ENCODE measurements around the gene CPPED1.

- no peak for TF ChIP-seq POLR2A (IDR thresholded peaks at IDR 0.05)
- TF ChIP-seq, protein P1, sequence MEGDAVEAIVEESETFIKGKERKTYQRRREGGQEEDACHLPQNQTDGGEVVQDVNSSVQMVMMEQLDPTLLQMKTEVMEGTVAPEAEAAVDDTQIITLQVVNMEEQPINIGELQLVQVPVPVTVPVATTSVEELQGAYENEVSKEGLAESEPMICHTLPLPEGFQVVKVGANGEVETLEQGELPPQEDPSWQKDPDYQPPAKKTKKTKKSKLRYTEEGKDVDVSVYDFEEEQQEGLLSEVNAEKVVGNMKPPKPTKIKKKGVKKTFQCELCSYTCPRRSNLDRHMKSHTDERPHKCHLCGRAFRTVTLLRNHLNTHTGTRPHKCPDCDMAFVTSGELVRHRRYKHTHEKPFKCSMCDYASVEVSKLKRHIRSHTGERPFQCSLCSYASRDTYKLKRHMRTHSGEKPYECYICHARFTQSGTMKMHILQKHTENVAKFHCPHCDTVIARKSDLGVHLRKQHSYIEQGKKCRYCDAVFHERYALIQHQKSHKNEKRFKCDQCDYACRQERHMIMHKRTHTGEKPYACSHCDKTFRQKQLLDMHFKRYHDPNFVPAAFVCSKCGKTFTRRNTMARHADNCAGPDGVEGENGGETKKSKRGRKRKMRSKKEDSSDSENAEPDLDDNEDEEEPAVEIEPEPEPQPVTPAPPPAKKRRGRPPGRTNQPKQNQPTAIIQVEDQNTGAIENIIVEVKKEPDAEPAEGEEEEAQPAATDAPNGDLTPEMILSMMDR (IDR thresholded peaks at IDR 0.05), result no peak
Measured at GRCh38 chr16:12767897-12768296, 35.8 kb downstream of the CPPED1 start.

All from stomach (tissue), 4 donors.